HCT116 (cell line): ENCODE measurements around the gene TANC1. TPM values are rescaled to one million over a fixed set of nuclear protein-coding genes. Genes with fewer than 3 reads are reported as not detected.

Experiments used
- ATAC-seq: fragments of 200-7000 bp; cut with Tn5 transposase; 2 replicates; pipeline ENCODE4 v1.9.1; 2020; ENCODE audit warnings: mild to moderate bottlenecking, moderate library complexity
- BruUV-seq: library from RNA; stranded (reverse); fragments of 400-500 nt; replicated peaks from 2 replicates; lab custom pipeline; 2021; lab: Mats Ljungman, UMichigan
- CTCF ChIA-PET: fragments of 300-600 bp; sonication (Branson Sonifier 250); formaldehyde crosslinking; loops from one replicate; lab custom pipeline; 2021; ENCODE audit warnings: antibody characterized with exemption; lab: Charles Lee
- POLR2A ChIA-PET: fragments of 300-600, 350-600 bp; sonication (Branson Sonifier 250); formaldehyde crosslinking; loops from one replicate; lab custom pipeline; 2021; ENCODE audit warnings: antibody characterized with exemption; lab: Charles Lee
- RAD21 ChIA-PET, 2 experiments: fragments of 300-600 bp; sonication (Branson Sonifier 250); formaldehyde crosslinking; loops; one replicate each; lab custom pipeline; 2023; ENCODE audit warnings: low total read pairs in 2 of 2; ENCODE audit not compliant: uncharacterized antibody in 2 of 2, unreplicated experiment in 2 of 2, low non-redundant PET in 1 of 2; lab: Charles Lee
- DNase-seq: peaks from one replicate; pipeline ENCODE4 v3.0.0-alpha.2; 2010; ENCODE audit warnings: low read depth, low spot score
- H2AFZ ChIP-seq: fragments of 200-600 bp; shearing (Covaris generic), sonication (generic); 2 replicates; pipeline ENCODE4 v1.6.1; 2017; ENCODE audit warnings: low read depth, mixed run types, mixed read lengths, antibody characterized with exemption, low read length; ENCODE audit not compliant: poor library complexity, severe bottlenecking
- H3K27ac ChIP-seq: 2 replicates; pipeline ENCODE4 v1.5.1; 2012; ENCODE audit warnings: low read depth, low read length
- H3K27me3 ChIP-seq: fragments of 200-600 bp; sonication (generic); 2 replicates; pipeline ENCODE4 v1.6.1; 2016; ENCODE audit warnings: mixed run types, low read length, mixed read lengths; ENCODE audit not compliant: insufficient read depth
- H3K36me3 ChIP-seq, 2 experiments: fragments of 200-500 bp in 1 of 2; fragments of 200-600 bp in 1 of 2; sonication (Bioruptor generic) in 1 of 2; sonication (generic) in 1 of 2; 2 replicates each; pipeline versions ENCODE4 v1.5.1 to v1.6.1; 2014 to 2016; ENCODE audit warnings: low read length in 2 of 2, inconsistent platforms in 1 of 2, mixed read lengths in 1 of 2, mixed run types in 1 of 2; ENCODE audit not compliant: insufficient read depth in 2 of 2, control insufficient read depth in 1 of 2
- H3K4me1 ChIP-seq, 2 experiments: fragments of 200-600 bp in 1 of 2; sonication (generic) in 1 of 2; 2 replicates each; pipeline versions ENCODE4 v1.5.1 to v1.6.1; 2012 to 2017; ENCODE audit warnings: low read length in 2 of 2, inconsistent platforms in 1 of 2, mild to moderate bottlenecking in 1 of 2, mixed read lengths in 1 of 2, mixed run types in 1 of 2, moderate library complexity in 1 of 2; ENCODE audit not compliant: insufficient read depth in 2 of 2, control insufficient read depth in 1 of 2
- H3K4me2 ChIP-seq: fragments of 200-600 bp; sonication (generic); 2 replicates; pipeline ENCODE4 v1.6.1; 2017; ENCODE audit warnings: mixed run types, low read length, mixed read lengths
- H3K4me3 ChIP-seq, 2 experiments: fragments of 200-600 bp in 1 of 2; sonication (generic) in 1 of 2; replicated peaks in 1 of 2; 2 replicates each; pipeline ENCODE4 v1.5.1; 2011 to 2016; ENCODE audit warnings: low read length in 2 of 2, control low read depth in 1 of 2, low read depth in 1 of 2, mild to moderate bottlenecking in 1 of 2, mixed read lengths in 1 of 2, mixed run types in 1 of 2
- H3K79me2 ChIP-seq: fragments of 200-600 bp; sonication (generic); 2 replicates; pipeline ENCODE4 v1.6.1; 2017; ENCODE audit warnings: mild to moderate bottlenecking, mixed run types, low read length, moderate library complexity, mixed read lengths; ENCODE audit not compliant: insufficient read depth
- H3K9ac ChIP-seq: fragments of 200-600 bp; sonication (generic); 2 replicates; pipeline ENCODE4 v1.6.1; 2016; ENCODE audit warnings: low read length, mixed read lengths
- H3K9me2 ChIP-seq: fragments of 200-600 bp; sonication (generic), shearing (Covaris generic); 2 replicates; pipeline ENCODE4 v1.6.1; 2017; ENCODE audit warnings: mixed run types, mild to moderate bottlenecking, moderate library complexity; ENCODE audit not compliant: insufficient read depth
- H3K9me3 ChIP-seq, 2 experiments: fragments of 200-500 bp in 1 of 2; fragments of 200-600 bp in 1 of 2; sonication (Bioruptor generic) in 1 of 2; sonication (generic) in 1 of 2; 2 replicates each; pipeline ENCODE4 v1.6.1; 2014 to 2017; ENCODE audit warnings: low read length in 2 of 2, mixed read lengths in 2 of 2, inconsistent platforms in 1 of 2, low read depth in 1 of 2, mild to moderate bottlenecking in 1 of 2, mixed run types in 1 of 2, moderate library complexity in 1 of 2; ENCODE audit not compliant: control insufficient read depth in 1 of 2, insufficient read depth in 1 of 2
- H4K20me1 ChIP-seq: fragments of 200-600 bp; sonication (generic), shearing (Covaris generic); 2 replicates; pipeline ENCODE4 v1.6.1; 2017; ENCODE audit warnings: mixed run types, mild to moderate bottlenecking, moderate library complexity; ENCODE audit not compliant: insufficient read depth
- ATF3 ChIP-seq: IDR thresholded peaks from 2 replicates; pipeline ENCODE4 v1.6.1; 2012
- CTCF ChIP-seq, 3 experiments: fragments of 200-600 bp in 1 of 3; sonication (generic) in 1 of 3; IDR thresholded peaks in 2 of 3; conservative IDR thresholded peaks in 1 of 3; 2 replicates each; pipeline ENCODE4 v1.5.1; 2012 to 2017; ENCODE audit warnings: low read depth in 2 of 3, low read length in 2 of 3, antibody characterized with exemption in 1 of 3, borderline replicate concordance in 1 of 3, control low read depth in 1 of 3, mild to moderate bottlenecking in 1 of 3, mixed read lengths in 1 of 3, mixed run types in 1 of 3, moderate library complexity in 1 of 3; ENCODE audit not compliant: insufficient read depth in 1 of 3
- ELF1 ChIP-seq: IDR thresholded peaks from 2 replicates; pipeline ENCODE4 v1.6.1; 2012; ENCODE audit warnings: low read depth, borderline replicate concordance
- EZH2phosphoT487 ChIP-seq: fragments of 200-600 bp; IDR thresholded peaks from 2 replicates; pipeline ENCODE4 v1.6.1; 2018; ENCODE audit warnings: antibody characterized with exemption, borderline replicate concordance
- MAX ChIP-seq: IDR thresholded peaks from 2 replicates; pipeline ENCODE4 v1.6.1; 2012
- RAD21 ChIP-seq: IDR thresholded peaks from 2 replicates; pipeline ENCODE4 v1.6.1; 2012; ENCODE audit warnings: low read depth, mild to moderate bottlenecking
- REST ChIP-seq: IDR thresholded peaks from 2 replicates; pipeline ENCODE4 v1.6.1; 2012; ENCODE audit warnings: low read depth
- SIN3A ChIP-seq: IDR thresholded peaks from 2 replicates; pipeline ENCODE4 v1.6.1; 2012; ENCODE audit warnings: low read depth
- SRF ChIP-seq: IDR thresholded peaks from 2 replicates; pipeline ENCODE4 v1.6.1; 2012; ENCODE audit warnings: low read depth
- YY1 ChIP-seq: IDR thresholded peaks from 2 replicates; pipeline ENCODE4 v1.6.1; 2011; ENCODE audit warnings: low read length, low read depth, moderate library complexity, mild to moderate bottlenecking; ENCODE audit not compliant: insufficient replicate concordance; ENCODE audit errors: extremely low read depth
- ZNF274 ChIP-seq: fragments of 200-500 bp; sonication (Bioruptor generic); IDR thresholded peaks from 2 replicates; pipeline ENCODE4 v1.6.1; 2014; ENCODE audit warnings: mild to moderate bottlenecking, low read depth, low read length, inconsistent platforms
- intact Hi-C: fragments of 100-400 bp; cut with micrococcal nuclease; formaldehyde crosslinking; loops from 2 replicates; pipeline ENCODE4 v1.10.0; 2022
- total RNA-seq: library from RNA; stranded (reverse); gene quantifications from one replicate; pipeline ENCODE4 v1.2.1, GENCODE V29; 2021; ENCODE audit not compliant: unreplicated experiment

TANC1 gene
- total RNA-seq, 1 experiment from 2014 or later = 15.1 TPM

- TF ChIP-seq REST (no peak), SIN3A (no peak), MAX (no peak)
Observed at GRCh38 chr2:159183346-159183745, 214.9 kb downstream of the TANC1 start (continued).

- no peaks in the 10 kb centered on the region for H3K36me3 ChIP-seq
- ChIA-PET CTCF (interaction anchor here (0.6 to 1.4 kb wide), 4 partner anchors 45 to 782 kb away, joined by 3 to 4 read pairs (median 4); no protein-coding TSS in a partner anchor), POLR2A (no interaction called here), RAD21 (no interaction called here)
- BruUV-seq = no TSS peak
- TF ChIP-seq ELF1 (no peak), REST (no peak), CTCF (IDR thresholded peaks at IDR 0.05 in 2 of 3, conservative IDR thresholded peaks at IDR 0.05 in 1 of 3; ENCODE audit: borderline replicate concordance in 1 of 3, insufficient read depth in 1 of 3, low read depth in 2 of 3, low read length in 2 of 3) (peak; percentile 55 to 66 (median 58); a peak in 5 of 6 replicates), MAX (no peak), ZNF274 (no peak), RAD21 (peak; percentile 86), ATF3 (no peak), SRF (no peak), YY1 (no peak), EZH2phosphoT487 (no peak)
- no peaks in the 10 kb centered on the region for H3K9me3 ChIP-seq
- intact Hi-C loops = loop anchor here (1.0 kb wide), 3 partner anchors 44 to 284 kb away; no protein-coding TSS in a partner anchor
- H3K9ac ChIP-seq = no peak overlapping the region
- ATAC-seq (peak; percentile 89), DNase-seq (peak; percentile 19)
- H3K79me2 ChIP-seq = no peaks in the 10 kb centered on the region
- H4K20me1 ChIP-seq = no peaks in the 10 kb centered on the region
- no peak overlapping the region for H2AFZ ChIP-seq
- no peaks in the 10 kb centered on the region for H3K4me1 ChIP-seq
- H3K9me2 ChIP-seq = no peaks in the 10 kb centered on the region
- H3K27ac ChIP-seq = no peak overlapping the region
- no peak overlapping the region for H3K4me2 ChIP-seq
- H3K27me3 ChIP-seq = no peaks in the 10 kb centered on the region
- no peak overlapping the region for H3K4me3 ChIP-seq
Observed at GRCh38 chr2:159185401-159186130, 217.1 kb downstream of the TANC1 start.
